Activated T-helper 9 cell treated with anti-CD3 and anti-CD28 coated beads, Interleukin-2, amount 50 U/mL, for 16 hours (primary cell): Measurements from ENCODE around the gene POLR2F.
A peak's percentile ranks its signal among the peaks of the same experiment; 100 is the strongest.

Experiments used
- DNase-seq: peaks from one replicate; pipeline ENCODE4 v3.0.0-alpha.2; 2020; ENCODE audit warnings: low read depth

Gene POLR2F

DNA sequence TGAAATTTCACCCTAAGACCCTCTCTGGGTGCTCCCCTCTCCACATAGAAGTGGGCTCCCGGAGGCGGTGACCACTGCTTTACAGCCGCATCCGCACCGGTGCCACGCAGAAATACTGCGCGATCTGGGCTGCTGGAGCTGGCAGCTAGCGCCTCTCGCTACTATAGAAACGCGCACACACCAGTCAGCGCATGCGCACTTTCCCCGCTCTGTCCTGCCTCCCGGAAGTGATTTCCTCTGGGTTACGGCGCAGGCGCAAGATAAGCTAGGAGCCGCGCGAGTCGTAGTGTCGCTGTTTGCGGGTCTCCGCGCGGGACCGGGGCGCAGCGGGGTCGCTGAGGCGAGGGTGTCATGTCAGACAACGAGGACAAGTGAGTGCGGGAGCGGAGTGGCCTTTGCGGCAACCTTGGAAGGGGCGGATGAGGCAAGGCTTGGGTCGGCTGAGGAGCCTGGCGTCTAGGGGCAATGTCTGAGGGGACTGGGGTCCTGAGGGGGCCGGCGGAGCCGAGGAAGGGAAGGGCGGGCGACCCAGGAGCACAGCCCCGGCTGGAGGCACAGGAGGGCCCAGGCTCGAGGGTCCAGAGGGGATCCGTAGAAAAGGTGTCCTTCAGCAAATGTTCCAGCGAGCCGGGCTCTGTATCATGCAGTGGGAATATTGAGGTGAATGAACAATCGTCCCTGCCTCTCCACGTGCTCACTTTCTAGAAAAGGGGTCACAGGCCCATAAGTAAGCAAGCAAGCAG lies at the start of gene POLR2F, which contains the start of gene C22orf23:
POLR2F (plus strand) TSS at position 263 of the 743 bp plus-strand sequence; CDS start at position 352, 89 bp downstream.
C22orf23 (minus strand) TSS at position 165 of the 743 bp plus-strand sequence. CDS start 452 bp downstream, outside the sequence.
- peak; percentile 93 for DNase-seq

DNA sequence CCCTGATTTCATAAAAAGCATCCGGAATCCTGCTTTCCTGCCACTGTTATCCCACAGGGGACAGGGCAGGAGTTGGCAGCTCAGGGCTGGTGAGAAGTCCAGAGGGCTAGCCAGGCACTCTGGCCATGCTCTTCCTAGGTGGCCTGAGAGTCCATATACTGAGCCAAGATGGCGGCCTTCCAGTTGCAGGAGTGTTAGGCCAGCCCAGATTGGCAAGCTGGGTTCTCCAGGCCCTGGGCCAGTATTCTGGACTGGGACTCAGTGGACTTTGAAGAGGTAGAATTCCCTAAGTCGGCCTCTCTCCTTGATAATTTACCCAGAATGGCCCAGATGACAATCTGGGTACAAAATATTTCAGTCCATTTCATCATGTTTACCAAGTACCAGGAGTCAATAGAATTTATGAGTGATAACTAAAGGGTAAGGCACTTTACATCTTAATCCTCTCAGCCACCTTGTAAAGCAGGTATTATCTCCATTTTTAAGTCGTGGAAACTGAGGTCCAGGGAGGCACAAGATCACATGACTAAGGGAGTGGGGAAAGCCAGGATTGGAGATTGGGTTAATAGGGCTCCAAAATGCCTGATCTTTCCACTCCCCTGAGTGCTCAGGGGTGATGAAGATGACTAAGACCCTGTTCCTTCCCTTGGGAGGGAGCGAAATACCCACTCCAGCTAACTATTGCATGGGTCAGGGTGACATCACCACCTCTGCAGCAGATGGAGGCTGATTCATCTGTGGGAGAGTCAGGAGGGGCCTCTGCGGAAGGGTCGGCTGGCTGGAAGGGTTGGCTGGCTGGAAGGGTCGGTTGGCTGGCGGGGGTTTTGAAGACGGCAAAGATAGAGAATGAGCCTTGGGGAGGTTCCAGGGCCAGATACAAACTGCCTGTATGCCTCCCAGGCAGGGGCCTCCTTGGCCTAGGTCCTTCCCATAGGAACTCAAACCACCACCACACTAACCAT lies 48.6 kb upstream of the POLR2F start:
- DNase-seq, result no peak

DNA sequence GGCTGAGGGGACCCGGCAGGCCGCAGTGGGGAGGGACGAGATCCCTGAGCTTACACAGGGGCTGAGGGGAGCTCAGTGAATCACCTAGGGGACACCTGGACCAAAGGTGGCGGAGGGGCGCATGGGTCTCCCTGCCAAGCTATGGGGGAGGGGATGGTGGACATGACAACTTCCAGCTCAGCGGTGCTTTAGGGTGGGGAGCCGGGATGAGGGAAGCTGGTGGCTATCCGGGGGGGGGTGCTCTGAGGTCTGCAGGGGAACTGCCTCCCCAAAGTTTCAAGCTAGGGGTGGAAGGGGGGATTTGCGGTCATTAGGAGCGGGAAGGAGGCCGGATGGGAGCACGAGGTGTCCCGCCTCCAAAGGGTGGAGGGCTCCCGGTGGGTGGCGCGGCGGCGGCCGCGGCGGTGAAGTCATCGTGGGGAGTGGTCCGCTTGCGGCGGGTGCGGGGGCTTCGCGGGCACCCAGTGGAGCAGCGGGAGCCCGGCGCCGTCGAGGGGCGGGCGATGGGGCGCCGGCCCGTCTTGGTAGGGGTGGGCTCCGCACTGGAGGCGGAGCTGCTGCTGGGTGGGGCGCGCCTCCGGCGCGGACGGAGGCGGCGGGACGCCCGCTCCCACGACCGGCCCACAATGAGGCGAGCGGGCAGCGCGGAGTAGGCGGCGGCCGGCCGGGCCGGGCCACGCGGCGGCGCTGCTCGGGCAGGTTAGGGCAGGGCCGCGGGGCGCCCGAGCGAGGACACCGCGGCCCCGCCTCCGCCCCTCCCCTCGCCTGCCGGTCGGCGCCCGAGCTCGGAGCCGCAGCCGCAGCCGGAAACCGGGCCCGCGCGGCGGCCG lies 47.8 kb upstream of the POLR2F start, which contains the start of gene MICALL1:
MICALL1 (plus strand) TSS at position 764 of the 830 bp plus-strand sequence. CDS start 126 bp downstream, outside the sequence.
- DNase-seq, result peak; percentile 53

DNA sequence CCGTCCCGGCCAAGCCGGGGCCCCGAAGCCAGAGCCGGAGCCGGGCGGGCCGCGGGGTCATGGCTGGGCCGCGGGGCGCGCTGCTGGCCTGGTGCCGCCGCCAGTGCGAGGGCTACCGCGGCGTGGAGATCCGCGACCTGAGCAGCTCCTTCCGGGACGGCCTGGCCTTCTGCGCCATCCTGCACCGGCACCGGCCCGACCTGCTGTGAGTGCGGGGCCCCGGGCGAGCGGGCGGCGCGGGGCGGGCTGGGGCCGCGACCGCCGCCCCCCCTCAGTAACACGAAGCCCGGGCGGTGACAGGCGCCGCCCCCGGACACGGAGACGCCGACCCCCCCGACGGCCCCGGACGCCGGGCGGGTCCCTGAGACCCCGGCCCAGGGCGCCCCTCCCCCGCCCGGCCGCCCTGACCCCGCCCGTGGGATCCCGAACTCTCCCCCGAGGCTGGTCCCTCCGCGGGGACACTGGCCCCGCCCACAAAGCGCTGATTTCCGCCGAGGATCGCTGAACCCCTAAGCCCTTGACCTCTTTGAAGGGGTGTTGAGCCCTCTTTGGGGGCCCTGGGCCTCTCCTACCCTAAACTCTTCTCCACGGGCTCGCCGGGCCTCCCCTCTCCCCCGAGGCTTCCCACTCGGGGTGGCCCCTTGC lies 47.0 kb upstream of the POLR2F start:
- DNase-seq, result peak; percentile 12

DNA sequence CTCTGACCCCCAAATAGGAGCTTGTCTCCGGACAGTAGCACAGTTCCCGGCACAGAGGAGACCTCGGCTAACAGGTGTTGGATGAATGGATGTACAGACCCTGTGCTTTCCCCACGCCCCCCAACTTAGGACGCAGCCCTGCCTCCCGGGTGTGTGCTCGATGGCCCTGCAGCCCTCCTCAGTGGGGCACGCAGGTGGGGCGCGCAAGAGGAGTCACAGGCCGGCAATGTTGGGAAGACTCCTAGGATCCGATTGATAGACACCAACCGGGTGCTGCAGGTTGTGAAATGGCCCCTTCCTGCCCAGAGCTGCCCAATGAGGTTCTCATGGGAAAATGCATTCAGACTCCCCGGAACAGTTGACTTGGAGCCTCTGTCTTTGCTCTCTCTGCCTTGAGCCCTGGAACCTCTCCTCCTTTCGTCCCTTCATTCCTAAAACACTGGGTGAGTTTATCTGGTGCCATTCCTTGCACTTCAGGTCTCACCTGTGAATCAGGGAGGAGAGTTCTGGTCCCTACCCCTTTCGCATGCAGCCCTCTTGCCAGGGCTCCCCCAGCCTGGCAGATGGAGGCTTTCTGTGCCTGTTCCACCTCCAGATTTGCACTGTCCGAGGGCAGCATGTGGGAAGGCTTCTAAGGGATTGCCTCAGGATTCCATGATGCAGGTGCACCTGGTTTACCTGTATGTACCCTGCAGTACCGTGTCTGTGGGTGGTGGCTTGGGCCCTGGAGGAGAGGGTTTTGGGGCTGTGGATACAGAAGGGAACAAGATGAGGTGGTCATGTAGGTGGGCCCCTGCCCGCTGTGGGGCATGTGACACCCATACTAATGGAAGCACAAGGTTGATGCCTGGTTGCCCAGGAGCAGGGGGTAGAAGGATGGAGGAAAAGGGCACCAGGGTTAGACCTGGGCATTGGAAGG lies 46.2 kb upstream of the POLR2F start:
- no peak for DNase-seq

DNA sequence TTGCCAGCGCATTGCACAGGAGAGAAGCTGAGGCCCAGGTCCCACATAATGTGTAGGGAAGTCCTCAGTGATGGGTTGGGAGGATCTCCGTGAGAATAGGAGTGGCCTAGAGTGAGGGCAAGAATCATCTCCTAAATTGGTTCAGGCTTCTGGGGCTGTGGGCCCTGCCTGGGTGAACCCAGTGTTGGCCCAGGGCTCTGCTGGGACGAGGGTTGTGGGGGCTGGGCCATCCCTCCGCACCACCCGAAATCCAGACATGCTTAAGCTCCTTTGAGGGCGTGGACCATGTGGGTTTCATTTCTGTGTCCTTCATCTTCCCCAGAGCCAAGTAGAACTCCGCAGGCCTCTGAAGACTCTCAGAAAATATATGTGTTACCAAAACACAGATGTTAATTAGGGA lies 43.7 kb upstream of the POLR2F start:
- DNase-seq, result no peak

DNA sequence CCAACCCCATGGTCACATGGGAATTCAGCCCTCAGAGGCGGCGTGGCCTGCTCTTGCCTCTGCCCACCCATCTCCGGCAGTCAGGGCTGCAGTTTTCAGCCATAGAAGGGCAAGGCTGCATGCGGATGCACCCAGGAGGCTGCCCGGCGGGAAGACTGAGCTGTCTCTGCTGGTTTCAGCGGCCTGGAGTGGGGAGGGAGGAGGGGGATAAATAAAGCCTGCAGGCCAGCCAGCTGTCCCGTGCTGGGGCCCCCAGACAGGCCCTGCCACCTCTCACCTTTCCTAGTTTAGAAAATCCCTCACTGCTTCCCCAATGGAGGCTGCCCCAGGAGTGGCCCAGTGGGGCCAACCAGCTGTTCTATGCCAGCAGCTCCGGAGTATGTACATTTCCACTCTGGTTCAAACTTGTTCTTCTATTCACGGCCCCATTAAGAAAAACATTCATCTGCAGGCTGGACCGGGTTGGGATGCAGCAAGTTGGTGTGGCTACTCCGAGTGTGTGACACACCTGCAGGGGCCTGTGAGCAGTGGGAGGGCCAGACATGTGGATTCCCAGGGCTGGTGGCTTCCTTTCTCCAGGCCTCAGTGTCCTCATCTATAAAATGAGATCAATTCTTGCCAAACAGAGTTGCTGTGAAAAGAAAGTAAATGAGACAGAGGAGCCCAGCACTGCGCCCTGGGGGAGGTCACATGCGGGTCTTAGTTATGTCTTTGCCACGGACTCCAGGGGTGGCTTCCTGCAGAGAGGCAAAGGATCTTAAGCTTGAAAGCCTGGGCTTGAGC lies 42.4 kb upstream of the POLR2F start:
- no peak for DNase-seq

DNA sequence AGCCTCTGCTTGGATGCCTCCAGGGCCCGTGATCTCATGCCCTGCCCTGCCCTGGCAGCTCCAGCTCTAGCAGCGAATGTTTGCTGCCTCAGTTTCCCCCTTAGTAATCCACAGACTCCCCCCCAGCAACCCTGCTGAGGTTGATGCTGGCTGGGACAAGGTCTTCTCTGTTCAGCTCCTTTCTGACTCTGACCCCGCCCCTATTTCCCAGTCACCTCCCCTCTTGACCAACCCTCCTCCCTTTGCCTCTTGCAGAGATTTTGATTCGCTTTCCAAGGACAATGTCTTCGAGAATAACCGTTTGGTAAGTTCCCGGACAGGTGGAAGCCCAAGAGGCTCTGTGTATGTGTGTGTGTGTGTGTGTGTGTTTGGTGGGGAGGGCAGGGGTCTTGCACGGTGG lies 41.8 kb upstream of the POLR2F start:
- no peak for DNase-seq

DNA sequence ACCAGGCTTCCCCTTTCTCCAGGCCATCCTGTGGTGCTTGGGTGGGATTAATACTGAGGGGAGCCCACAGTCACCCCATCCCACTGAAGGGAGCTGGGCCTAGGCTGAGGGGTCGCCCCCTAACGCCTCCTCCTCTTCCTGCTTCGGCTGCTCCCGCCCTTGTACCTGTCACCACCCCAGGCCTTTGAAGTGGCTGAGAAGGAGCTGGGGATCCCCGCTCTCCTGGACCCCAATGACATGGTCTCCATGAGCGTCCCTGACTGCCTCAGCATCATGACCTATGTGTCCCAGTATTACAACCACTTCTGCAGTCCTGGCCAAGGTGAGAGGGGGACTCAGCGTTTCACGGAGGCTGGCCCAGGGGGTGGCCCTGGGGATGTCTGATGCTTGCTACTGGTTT lies 41.3 kb upstream of the POLR2F start:
- no peak for DNase-seq

DNA sequence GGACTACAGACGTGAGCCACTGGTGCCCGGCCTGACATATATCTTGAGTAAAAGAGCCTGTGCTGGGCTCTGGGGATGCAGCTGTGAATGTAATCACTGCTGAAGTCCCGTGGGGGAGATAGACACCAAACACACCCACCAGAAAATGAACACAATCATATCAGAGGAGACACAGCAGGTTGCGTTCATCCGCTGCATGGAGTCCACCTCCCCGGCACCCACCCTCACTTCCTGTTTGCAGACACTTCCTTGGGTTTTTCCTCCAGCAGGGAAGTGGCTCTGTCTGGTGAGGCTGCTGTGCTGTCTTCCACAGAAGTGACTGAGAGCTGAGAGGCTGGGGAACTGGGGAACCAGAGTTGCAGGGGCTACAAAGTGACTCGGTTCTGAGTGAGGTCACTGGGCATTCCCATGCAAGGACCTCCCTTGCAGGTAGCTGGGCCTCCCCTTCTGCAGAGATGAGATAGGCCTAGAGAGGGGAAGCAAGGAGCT lies 40.2 kb upstream of the POLR2F start:
- no peak for DNase-seq

DNA sequence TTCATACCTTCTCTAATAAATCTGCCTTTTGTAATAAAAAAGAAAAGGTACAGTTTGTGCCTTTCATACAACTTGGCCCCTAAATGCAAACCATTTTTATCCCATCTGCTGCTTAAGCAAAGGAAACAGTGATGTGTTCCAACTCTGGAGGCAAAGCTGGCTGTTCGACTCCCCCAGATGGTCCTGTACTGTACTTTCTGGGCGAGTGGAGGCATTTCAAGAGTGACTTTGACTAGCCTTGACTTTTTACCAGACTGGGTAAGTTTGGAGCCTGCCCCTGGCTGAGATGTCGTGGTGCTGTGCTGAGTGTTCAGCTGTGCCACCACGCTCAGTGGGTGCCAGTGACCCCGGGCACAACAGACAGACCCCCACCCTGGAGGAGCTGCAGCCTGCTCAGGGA lies 37.2 kb upstream of the POLR2F start:
- no peak for DNase-seq

DNA sequence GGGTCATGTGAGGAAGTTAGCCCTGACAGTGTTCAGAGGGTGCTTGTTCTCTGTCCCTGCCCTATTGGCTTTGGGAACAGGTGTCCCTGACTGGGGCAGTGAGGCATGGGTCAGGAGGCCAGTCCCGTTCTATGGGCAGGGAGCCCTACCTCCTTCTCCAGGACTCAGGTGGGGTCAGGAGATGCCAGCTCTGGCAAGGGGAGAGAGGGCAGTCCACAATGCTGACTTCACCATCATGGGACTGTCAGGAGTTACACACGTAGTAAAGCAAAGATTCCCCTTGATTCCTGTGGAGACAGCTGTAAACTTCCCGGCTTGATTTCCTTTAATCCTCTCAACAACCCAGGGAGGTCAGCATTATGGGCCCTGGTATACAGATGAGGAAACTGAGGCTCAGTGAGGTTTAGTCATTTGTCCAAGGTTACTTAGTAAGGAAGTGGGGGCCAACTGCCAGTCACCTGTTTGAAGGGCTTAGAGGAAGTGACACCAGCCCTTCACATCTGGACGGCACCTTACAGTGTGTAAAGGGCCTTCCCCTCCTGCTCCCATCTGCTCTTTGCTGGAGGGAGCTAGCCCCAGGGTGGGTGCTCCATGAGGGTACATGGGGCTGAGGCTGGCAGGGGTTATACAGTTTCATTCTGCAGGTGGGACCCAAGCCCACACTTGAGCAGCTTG lies 35.5 kb upstream of the POLR2F start:
- no peak for DNase-seq

DNA sequence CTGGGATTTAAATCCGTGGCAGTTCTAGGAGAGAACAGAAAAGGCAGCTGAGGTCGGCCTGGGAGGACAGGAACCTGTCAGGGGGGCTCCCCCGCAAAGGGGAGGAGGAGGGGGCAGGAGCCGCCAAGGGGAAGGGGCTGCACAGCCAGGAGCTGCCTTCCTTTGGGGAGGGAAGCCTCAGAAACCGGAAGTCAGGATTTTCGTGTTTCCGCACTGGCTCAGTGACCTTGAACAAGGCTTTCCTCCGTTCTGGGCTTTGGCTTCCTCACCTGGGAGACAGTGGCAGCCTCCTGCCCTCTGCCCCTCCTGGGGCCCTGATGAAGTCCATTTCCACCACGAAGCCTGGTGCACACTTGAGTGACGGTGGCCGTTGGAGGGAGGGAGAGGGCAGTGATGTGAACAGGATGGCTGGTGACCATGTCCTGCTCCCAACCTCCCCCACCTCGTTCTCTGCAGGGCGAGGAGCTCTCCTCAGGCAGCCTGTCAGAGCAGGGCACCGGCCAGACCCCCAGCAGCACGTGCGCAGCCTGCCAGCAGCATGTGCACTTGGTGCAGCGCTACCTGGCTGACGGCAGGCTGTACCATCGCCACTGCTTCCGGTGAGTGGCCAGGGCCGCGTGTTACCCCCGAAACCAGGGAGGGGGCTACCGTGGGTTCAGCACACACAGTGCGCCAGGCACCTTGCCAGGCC lies 34.8 kb upstream of the POLR2F start:
- DNase-seq, result no peak

DNA sequence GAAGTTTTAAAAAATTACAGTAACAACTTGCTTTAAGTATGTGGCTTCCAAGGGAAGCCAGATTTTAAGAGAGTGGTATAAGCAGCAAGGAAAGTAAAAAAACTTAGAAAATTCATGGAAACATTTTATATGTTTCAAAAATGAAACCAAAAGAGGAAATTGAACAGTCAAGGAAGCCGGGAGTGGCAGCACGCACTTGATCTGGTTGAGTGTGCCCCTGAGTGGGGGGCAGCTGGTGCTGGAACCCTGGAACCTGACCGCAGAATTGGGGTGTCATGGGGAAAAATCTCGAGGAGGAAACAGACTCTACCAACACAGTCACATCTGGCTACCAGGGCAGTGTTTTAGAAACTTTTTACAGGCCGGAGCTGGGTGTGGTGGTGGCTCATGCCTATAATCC lies 33.4 kb upstream of the POLR2F start:
- DNase-seq, result no peak

DNA sequence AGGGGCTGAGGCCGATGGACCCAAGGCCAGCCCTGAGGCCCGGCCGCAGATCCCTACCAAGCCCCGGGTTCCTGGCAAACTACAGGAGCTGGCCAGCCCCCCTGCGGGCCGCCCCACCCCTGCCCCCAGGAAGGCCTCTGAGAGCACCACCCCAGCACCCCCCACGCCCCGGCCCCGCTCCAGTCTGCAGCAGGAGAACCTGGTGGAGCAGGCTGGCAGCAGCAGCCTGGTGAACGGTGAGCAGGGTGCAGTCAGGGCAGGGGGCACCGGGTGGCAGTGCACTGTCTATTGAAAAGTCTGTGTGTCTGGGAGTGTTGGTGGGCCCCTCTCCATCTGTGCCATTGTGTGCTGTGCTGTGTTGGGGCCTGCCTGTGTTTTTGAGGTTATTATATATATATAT lies 31.3 kb upstream of the POLR2F start:
- DNase-seq, result no peak

DNA sequence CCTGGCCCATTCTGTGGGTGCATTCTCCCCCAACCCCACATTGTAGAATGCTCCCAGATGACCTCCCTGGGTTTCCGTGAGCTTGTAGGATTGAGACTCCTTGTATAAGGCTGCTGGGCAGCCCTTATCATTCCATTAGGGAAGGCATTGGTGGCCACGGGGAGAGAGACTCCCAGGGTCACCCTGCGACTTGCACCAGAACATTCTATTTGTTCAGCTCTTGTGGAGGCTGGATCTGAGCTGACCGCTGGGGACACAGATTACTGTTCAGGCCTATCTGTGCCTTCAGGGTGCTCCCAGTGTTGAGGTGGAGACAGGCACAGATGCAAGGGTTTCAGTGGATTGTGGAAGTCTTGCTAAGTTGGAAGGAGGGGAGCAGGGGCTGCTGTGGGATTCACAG lies 29.6 kb upstream of the POLR2F start:
- DNase-seq, result no peak

DNA sequence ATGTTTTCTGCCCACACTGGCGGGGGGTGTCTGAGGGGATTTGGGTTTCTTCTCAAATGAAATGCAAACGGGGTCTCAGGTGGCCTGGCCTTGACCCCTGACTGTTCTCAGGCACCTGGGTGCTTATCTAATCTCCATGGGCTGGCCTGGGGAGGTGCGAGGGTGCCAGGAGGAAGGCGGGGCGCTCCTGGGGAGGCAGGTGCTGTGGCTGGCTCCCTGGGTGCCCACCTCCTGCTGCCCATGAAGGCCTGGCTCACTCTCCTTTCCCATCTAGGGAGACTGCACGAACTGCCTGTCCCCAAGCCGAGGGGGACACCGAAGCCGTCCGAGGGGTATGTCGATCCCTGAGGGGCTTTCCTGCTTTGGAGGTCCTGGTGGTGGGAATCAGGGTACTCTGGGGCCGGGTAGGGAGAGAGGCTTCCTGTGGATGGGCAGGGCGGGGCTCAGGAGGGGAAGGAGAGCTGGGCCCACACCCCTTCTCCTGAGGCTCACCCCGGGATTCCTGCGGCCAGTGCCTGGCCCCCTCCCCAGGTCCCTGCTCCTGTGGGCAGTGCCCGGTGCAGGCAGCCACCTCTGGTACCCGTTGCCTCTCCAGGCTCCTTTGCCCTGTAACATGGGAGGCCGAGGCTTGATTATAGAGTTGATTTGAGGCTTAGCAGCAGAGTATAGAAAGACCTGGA lies 29.0 kb upstream of the POLR2F start:
- no peak for DNase-seq

DNA sequence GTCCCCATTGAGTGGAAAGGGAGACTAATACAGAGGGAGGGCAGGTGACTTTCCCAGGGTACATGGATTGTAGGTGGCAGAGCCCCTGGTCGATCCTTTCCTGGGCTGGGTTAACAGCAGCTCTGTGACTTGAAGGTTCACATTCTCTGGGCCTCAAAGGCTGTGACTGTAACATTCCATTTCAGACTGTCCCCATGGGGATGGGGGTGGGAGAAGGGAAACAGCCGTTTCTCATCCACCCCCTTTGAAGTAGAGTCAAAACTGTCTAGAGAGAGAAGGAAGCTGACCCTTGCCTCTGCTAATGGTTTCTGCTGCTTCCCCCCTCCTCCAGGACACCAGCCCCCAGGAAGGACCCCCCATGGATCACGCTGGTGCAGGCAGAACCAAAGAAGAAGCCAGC lies 28.2 kb upstream of the POLR2F start:
- no peak for DNase-seq
